ENCODE measurements around the gene CENPM.
"Not testable (repeated sequence)": the region's sequence is repeated elsewhere in the genome, so short reads cannot be mapped to it uniquely, and the experiment has no call there.

CENPM gene

GRCh38 chr22:41957941-41958556 is 11.1 kb upstream of the CENPM start:
- DNase-seq (ENCODE audit: low read depth, low spot score), result no peak
- H3K4me3 ChIP-seq (ENCODE audit: low read depth, low read length), result no peak overlapping the region
- TF ChIP-seq CTCF (IDR thresholded peaks at IDR 0.05; ENCODE audit: insufficient read depth, low read length, missing control alignments), result no peak
- CTCF ChIA-PET, result interaction anchor here (0.8 to 3.5 kb wide), 7 partner anchors 8 to 478 kb away, joined by 3 to 21 read pairs (median 3); no protein-coding TSS in a partner anchor
- POLR2A ChIA-PET, result no interaction called here

GRCh38 chr22:41952713-41953112 is 5.8 kb upstream of the CENPM start:
- CTCF ChIA-PET, result interaction anchor here (0.8 to 2.9 kb wide), 5 partner anchors 12 to 492 kb away, joined by 3 to 9 read pairs (median 4); no protein-coding TSS in a partner anchor
- DNase-seq (ENCODE audit: low read depth, low spot score), result no peak
- H3K4me3 ChIP-seq (ENCODE audit: low read depth, low read length), result no peak overlapping the region
- no peak for TF ChIP-seq CTCF (IDR thresholded peaks at IDR 0.05; ENCODE audit: insufficient read depth, low read length, missing control alignments)
- POLR2A ChIA-PET, result no interaction called here

GRCh38 chr22:41951898-41952474 is 5.0 kb upstream of the CENPM start, which contains the start of gene SMIM45:
TSS of gene SMIM45 (plus strand) at chr22:41952150.
- no peak for TF ChIP-seq CTCF (IDR thresholded peaks at IDR 0.05; ENCODE audit: insufficient read depth, low read length, missing control alignments)
- CTCF ChIA-PET, result interaction anchor here (1.1 to 2.9 kb wide), 4 partner anchors 11 to 285 kb away, joined by 4 to 9 read pairs (median 4); no protein-coding TSS in a partner anchor
- POLR2A ChIA-PET, result no interaction called here
- DNase-seq (ENCODE audit: low read depth, low spot score), result no peak
- H3K4me3 ChIP-seq (ENCODE audit: low read depth, low read length), result no peak within 1 kb of the TSS

- ChIA-PET CTCF (interaction anchor here (1.0 to 1.7 kb wide), 4 partner anchors 7 to 252 kb away, joined by 3 to 6 read pairs (median 4); no protein-coding TSS in a partner anchor), POLR2A (no interaction called here)
- no peak for TF ChIP-seq CTCF (IDR thresholded peaks at IDR 0.05; ENCODE audit: insufficient read depth, low read length, missing control alignments)
- no peak overlapping the region for H3K4me3 ChIP-seq (ENCODE audit: low read depth, low read length)
- no peak for DNase-seq (ENCODE audit: low read depth, low spot score)
These were observed 2.5 kb upstream of the CENPM start for GRCh38 chr22:41949297-41949965.

GRCh38 chr22:41948928-41949296 is 2.0 kb upstream of the CENPM start:
- H3K4me3 ChIP-seq (ENCODE audit: low read depth, low read length); POLR2A ChIA-PET; DNase-seq (ENCODE audit: low read depth, low spot score): not testable (repeated sequence)
- CTCF ChIA-PET, result interaction anchor here (1.1 to 3.4 kb wide), 3 partner anchors 7 to 202 kb away, joined by 4 to 17 read pairs (median 4); no protein-coding TSS in a partner anchor

- TF ChIP-seq CTCF (IDR thresholded peaks at IDR 0.05; ENCODE audit: insufficient read depth, low read length, missing control alignments), result no peak
- ChIA-PET CTCF (interaction anchor here (1.1 to 9.9 kb wide), 3 partner anchors 9 to 249 kb away, joined by 4 to 387 read pairs (median 17); partner anchors contain the start of gene MEI1), POLR2A (interaction anchor here (0.6 kb wide), 1 partner anchor 429 kb away, joined by 5 read pairs; no protein-coding TSS in a partner anchor)
- no peak for DNase-seq (ENCODE audit: low read depth, low spot score)
- H3K4me3 ChIP-seq (ENCODE audit: low read depth, low read length), result no peak overlapping the region
These were observed 1.2 kb upstream of the CENPM start for GRCh38 chr22:41948142-41948541.

Measured in AG04449 (cell line).